Thyroid gland (tissue), 4 donors: ENCODE results near the gene ATP23.

Experiments
- POLR2A ChIP-seq, 2 donors: fragments of 450-650 bp; IDR thresholded peaks; one replicate each; pipeline ENCODE4 v1.6.1; 2017; ENCODE audit warnings: antibody characterized with exemption in 2 of 2, mild to moderate bottlenecking in 2 of 2, moderate library complexity in 1 of 2
- TF ChIP-seq, protein P1 (sequence below), 6 experiments: fragments of 200-600 bp in 3 of 6; fragments of 450-650 bp in 3 of 6; sonication (generic) in 3 of 6; IDR thresholded peaks; one replicate each; pipeline ENCODE4 v1.5.1; 2016 to 2019; ENCODE audit warnings: antibody characterized with exemption in 6 of 6, mild to moderate bottlenecking in 2 of 6, inconsistent platforms in 1 of 6, moderate library complexity in 1 of 6

DNA sequence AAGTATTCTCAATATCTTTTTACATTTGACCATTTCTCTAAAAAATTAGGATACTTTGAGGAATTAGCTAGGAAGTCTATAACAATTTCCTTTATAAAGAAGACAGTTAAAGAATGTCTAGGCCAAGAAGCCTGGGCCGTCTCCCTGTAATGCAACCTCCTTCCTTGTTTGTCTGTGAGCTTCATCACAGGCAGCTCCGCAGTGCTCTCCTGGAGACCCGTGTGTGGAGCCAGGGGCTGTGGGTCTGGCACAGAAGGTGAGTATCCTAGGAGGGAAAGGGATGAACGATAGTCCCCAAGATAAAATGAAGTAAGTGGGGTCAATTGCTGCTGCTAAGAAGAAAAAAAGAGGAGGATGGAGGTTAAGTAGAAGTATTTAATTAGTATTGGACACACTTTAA, 31.8 kb upstream of the ATP23 start:
- TF ChIP-seq POLR2A (IDR thresholded peaks at IDR 0.05) = no peak
- TF ChIP-seq, protein P1, sequence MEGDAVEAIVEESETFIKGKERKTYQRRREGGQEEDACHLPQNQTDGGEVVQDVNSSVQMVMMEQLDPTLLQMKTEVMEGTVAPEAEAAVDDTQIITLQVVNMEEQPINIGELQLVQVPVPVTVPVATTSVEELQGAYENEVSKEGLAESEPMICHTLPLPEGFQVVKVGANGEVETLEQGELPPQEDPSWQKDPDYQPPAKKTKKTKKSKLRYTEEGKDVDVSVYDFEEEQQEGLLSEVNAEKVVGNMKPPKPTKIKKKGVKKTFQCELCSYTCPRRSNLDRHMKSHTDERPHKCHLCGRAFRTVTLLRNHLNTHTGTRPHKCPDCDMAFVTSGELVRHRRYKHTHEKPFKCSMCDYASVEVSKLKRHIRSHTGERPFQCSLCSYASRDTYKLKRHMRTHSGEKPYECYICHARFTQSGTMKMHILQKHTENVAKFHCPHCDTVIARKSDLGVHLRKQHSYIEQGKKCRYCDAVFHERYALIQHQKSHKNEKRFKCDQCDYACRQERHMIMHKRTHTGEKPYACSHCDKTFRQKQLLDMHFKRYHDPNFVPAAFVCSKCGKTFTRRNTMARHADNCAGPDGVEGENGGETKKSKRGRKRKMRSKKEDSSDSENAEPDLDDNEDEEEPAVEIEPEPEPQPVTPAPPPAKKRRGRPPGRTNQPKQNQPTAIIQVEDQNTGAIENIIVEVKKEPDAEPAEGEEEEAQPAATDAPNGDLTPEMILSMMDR (IDR thresholded peaks at IDR 0.05) = no peak
